ENCODE data around the gene SLC10A7.

The SLC10A7 gene

DNA sequence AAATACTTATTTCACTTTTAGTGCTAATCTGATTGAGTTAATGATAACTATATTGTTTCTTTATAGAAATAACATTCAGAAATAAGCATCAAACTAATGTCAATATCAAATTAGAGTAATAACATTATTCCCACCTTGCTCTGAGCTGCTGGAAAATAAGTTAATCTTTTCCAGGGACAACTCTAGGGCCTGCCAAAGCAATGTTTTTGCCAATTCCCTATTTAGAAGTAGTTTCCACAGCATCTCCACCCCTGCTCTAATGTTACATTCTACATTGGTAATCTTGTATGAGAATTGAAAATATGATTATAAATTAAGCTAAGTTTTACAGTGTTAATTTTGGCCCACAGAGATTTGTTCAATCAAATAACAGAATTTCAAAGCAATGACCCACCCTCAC is 239.1 kb downstream of the SLC10A7 start:
- no peak overlapping the region for H3K4me3 ChIP-seq (ENCODE audit: insufficient read length, low read depth)
- no peak for TF ChIP-seq SUZ12 (IDR thresholded peaks at IDR 0.05; ENCODE audit: extremely low read depth, insufficient read depth, insufficient read length)
- H3K9ac ChIP-seq (ENCODE audit: insufficient read length, low read depth): no peak overlapping the region
- no peaks in the 10 kb centered on the region for H3K9me3 ChIP-seq (ENCODE audit: insufficient read depth, low read length)
- no peaks in the 10 kb centered on the region for H3K4me1 ChIP-seq (ENCODE audit: insufficient read depth, insufficient read length)
- no peaks in the 10 kb centered on the region for H3K27me3 ChIP-seq (ENCODE audit: insufficient read depth, insufficient read length)
- H3K36me3 ChIP-seq (ENCODE audit: insufficient read depth, insufficient read length, low read length): no peaks in the 10 kb centered on the region
- DNase-seq (ENCODE audit: low read depth, low spot score): no peak

DNA sequence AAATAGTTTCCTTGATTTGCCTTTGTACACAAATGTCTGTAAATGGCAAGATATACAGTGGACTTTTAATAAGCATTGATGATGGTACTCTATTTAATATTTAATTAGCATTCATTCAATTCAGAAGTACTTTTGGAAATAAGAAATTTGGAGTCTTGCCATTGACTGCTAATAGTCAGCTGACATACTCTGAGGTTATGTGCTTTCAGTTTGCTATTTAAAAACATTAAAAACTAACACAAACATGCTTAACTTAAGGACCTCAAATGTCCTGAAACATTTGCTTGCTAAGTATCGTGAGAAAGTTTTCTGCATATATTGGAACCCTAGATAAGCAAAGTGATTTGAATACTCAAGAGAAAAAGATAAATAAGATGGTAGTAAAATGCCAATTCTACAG is 242.8 kb downstream of the SLC10A7 start:
- H3K4me1 ChIP-seq (ENCODE audit: insufficient read depth, insufficient read length): no peaks in the 10 kb centered on the region
- TF ChIP-seq SUZ12 (IDR thresholded peaks at IDR 0.05; ENCODE audit: extremely low read depth, insufficient read depth, insufficient read length): no peak
- no peak for TF ChIP-seq ZNF274 (IDR thresholded peaks at IDR 0.05; ENCODE audit: low read depth, low read length)
- TF ChIP-seq YY1 (IDR thresholded peaks at IDR 0.05; ENCODE audit: insufficient read depth, insufficient read length): no peak
- no peaks in the 10 kb centered on the region for H3K9me3 ChIP-seq (ENCODE audit: insufficient read depth, low read length)
- H3K27me3 ChIP-seq (ENCODE audit: insufficient read depth, insufficient read length): no peaks in the 10 kb centered on the region
- H3K9ac ChIP-seq (ENCODE audit: insufficient read length, low read depth): no peak overlapping the region
- no peak for DNase-seq (ENCODE audit: low read depth, low spot score)
- no peaks in the 10 kb centered on the region for H3K36me3 ChIP-seq (ENCODE audit: insufficient read depth, insufficient read length, low read length)
- H3K4me3 ChIP-seq (ENCODE audit: insufficient read length, low read depth): no peak overlapping the region

DNA sequence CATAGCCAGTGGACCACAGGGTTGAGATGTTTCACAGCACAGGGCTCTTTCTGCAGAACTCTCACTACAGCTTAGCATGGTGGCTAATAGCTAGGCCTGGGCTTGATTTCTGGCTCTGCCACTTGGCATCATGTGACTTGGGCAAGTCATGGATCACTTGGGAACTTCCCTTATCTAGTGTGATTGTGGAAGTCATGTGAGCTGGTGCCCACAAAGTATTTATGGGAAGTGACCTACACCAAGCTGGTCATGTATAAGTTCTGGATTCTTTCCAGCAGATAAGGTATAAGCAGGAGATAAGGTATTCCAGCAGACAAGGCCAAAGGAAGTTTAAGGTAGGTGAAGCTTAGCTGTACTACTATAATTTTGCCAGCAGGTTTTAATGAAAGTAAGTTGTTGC is 246.4 kb downstream of the SLC10A7 start:
- DNase-seq (ENCODE audit: low read depth, low spot score): no peak
- H3K36me3 ChIP-seq (ENCODE audit: insufficient read depth, insufficient read length, low read length): no peaks in the 10 kb centered on the region
- H3K4me1 ChIP-seq (ENCODE audit: insufficient read depth, insufficient read length): no peaks in the 10 kb centered on the region
- H3K4me3 ChIP-seq (ENCODE audit: insufficient read length, low read depth): no peak overlapping the region
- TF ChIP-seq ZNF274 (IDR thresholded peaks at IDR 0.05; ENCODE audit: low read depth, low read length) (no peak), SUZ12 (IDR thresholded peaks at IDR 0.05; ENCODE audit: extremely low read depth, insufficient read depth, insufficient read length) (no peak), YY1 (IDR thresholded peaks at IDR 0.05; ENCODE audit: insufficient read depth, insufficient read length) (no peak)
- no peaks in the 10 kb centered on the region for H3K27me3 ChIP-seq (ENCODE audit: insufficient read depth, insufficient read length)
- H3K9me3 ChIP-seq (ENCODE audit: insufficient read depth, low read length): no peaks in the 10 kb centered on the region
- no peak overlapping the region for H3K9ac ChIP-seq (ENCODE audit: insufficient read length, low read depth)

DNA sequence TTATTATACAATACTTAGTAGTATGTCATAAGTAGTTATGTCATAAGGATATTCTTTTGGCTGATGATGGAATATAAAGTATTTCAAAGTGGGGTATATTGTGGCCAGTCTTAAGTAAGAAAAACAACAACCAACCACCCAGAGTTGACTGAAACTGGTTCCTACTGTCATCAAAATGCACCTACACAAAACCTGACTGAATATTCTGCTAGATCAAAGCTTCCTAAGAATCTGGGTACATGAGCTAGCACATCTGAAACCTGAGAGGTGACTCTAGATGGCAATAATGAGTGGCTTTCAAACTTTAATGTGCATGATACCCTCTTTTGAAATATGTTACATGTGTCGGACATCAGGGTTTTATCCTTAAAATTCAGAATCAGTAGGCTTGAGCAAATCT is 247.0 kb downstream of the SLC10A7 start:
- Histone ChIP-seq H3K27me3 (ENCODE audit: insufficient read depth, insufficient read length) (no peaks in the 10 kb centered on the region), H3K9me3 (ENCODE audit: insufficient read depth, low read length) (no peaks in the 10 kb centered on the region)
- TF ChIP-seq SUZ12 (IDR thresholded peaks at IDR 0.05; ENCODE audit: extremely low read depth, insufficient read depth, insufficient read length): no peak
- no peak for TF ChIP-seq ZNF274 (IDR thresholded peaks at IDR 0.05; ENCODE audit: low read depth, low read length)
- TF ChIP-seq YY1 (IDR thresholded peaks at IDR 0.05; ENCODE audit: insufficient read depth, insufficient read length): no peak

DNA sequence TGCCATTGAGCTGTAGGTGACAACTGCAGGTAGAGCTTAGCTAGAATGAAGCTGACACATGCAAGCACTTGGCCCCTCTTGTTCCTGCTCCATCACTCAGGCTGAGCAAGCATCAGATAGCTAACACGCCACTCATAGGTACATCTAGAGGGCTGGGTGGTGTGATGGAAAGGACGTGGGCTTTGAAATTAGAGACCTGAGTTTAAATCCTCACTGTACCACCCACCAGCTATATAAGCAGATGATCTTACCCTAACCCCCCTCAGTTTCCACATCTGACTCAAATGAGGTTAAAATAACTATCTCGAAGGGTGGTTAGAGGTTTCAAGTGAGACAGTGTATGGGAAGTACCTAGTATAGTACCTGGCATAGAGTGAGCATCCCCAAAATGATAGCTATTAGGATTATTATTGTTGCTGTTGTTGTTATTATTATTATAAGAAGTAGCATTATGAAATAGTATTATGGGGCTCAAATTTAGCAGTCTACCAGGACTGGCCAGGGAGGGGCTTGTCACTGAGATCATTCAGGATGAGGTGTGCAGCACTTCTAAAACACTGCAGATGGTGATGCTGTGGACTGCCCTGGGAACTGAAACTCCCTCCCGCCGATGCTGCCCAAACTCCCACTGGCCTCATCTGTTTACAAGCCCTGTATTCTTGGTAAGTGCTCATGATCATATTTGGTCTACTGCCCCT is 248.4 kb downstream of the SLC10A7 start:
- Histone ChIP-seq H3K4me3 (ENCODE audit: insufficient read length, low read depth) (no peak overlapping the region), H3K36me3 (ENCODE audit: insufficient read depth, insufficient read length, low read length) (no peaks in the 10 kb centered on the region), H3K9ac (ENCODE audit: insufficient read length, low read depth) (no peak overlapping the region), H3K9me3 (ENCODE audit: insufficient read depth, low read length) (no peaks in the 10 kb centered on the region), H3K4me1 (ENCODE audit: insufficient read depth, insufficient read length) (no peaks in the 10 kb centered on the region), H3K27me3 (ENCODE audit: insufficient read depth, insufficient read length) (no peaks in the 10 kb centered on the region)
- no peak for DNase-seq (ENCODE audit: low read depth, low spot score)
- no peak for TF ChIP-seq YY1 (IDR thresholded peaks at IDR 0.05; ENCODE audit: insufficient read depth, insufficient read length)
- TF ChIP-seq SUZ12 (IDR thresholded peaks at IDR 0.05; ENCODE audit: extremely low read depth, insufficient read depth, insufficient read length): no peak
- TF ChIP-seq ZNF274 (IDR thresholded peaks at IDR 0.05; ENCODE audit: low read depth, low read length): no peak

More for the DNA sequence above, 247.0 kb downstream of the SLC10A7 start:
- H3K9ac ChIP-seq (ENCODE audit: insufficient read length, low read depth): no peak overlapping the region
- H3K36me3 ChIP-seq (ENCODE audit: insufficient read depth, insufficient read length, low read length): no peaks in the 10 kb centered on the region
- no peak overlapping the region for H3K4me3 ChIP-seq (ENCODE audit: insufficient read length, low read depth)
- DNase-seq (ENCODE audit: low read depth, low spot score): no peak
- H3K4me1 ChIP-seq (ENCODE audit: insufficient read depth, insufficient read length): no peaks in the 10 kb centered on the region

DNA sequence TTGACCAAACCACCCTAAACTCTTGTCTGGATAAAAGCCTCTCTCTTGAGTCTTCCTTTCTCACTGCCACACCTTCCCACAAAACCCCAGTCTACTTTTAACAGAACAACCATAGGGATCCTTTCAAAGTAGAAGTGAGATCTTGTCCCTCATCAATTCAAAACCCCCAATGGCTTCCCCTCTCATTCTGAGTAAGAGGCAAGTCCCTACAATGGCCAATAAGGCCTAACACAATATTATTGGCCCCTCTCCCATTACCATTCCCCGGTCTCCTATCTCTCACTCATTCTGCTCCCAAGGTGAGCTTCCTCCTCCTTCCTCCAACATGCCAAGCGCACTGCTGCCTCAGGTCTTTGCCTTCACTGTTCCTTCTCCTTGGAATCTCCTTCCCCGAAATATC is 250.3 kb downstream of the SLC10A7 start:
- H3K36me3 ChIP-seq (ENCODE audit: insufficient read depth, insufficient read length, low read length): no peaks in the 10 kb centered on the region

DNA sequence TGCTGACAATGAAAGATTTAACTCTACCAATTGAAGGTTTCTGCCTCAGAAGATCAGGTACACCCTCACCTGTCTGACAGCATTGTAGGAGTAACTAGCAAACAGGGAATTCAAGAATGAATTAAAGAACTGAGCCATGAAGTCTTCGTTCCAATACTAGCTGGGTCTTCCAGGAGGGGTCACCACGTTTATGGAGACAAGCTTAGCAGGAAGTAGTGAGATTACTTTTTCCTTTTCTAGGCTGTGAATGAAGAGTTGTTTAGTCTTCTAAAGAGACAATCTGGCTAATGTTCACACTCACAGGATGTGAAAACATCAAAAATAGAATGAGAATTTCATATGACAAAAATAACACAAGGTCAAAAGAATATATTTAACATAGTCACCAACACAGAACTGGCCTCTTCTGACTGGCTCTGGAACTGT is 252.5 kb downstream of the SLC10A7 start:
- no peak for TF ChIP-seq SUZ12 (IDR thresholded peaks at IDR 0.05; ENCODE audit: extremely low read depth, insufficient read depth, insufficient read length)
- TF ChIP-seq ZNF274 (IDR thresholded peaks at IDR 0.05; ENCODE audit: low read depth, low read length): no peak
- no peak for TF ChIP-seq YY1 (IDR thresholded peaks at IDR 0.05; ENCODE audit: insufficient read depth, insufficient read length)
- Histone ChIP-seq H3K36me3 (ENCODE audit: insufficient read depth, insufficient read length, low read length) (no peaks in the 10 kb centered on the region), H3K4me3 (ENCODE audit: insufficient read length, low read depth) (no peak overlapping the region), H3K4me1 (ENCODE audit: insufficient read depth, insufficient read length) (no peaks in the 10 kb centered on the region), H3K9me3 (ENCODE audit: insufficient read depth, low read length) (no peaks in the 10 kb centered on the region), H3K9ac (ENCODE audit: insufficient read length, low read depth) (no peak overlapping the region), H3K27me3 (ENCODE audit: insufficient read depth, insufficient read length) (no peaks in the 10 kb centered on the region)
- no peak for DNase-seq (ENCODE audit: low read depth, low spot score)

More for the DNA sequence above, 250.3 kb downstream of the SLC10A7 start:
- no peak overlapping the region for H3K9ac ChIP-seq (ENCODE audit: insufficient read length, low read depth)
- no peak for TF ChIP-seq ZNF274 (IDR thresholded peaks at IDR 0.05; ENCODE audit: low read depth, low read length)
- no peak for TF ChIP-seq YY1 (IDR thresholded peaks at IDR 0.05; ENCODE audit: insufficient read depth, insufficient read length)
- no peak for TF ChIP-seq SUZ12 (IDR thresholded peaks at IDR 0.05; ENCODE audit: extremely low read depth, insufficient read depth, insufficient read length)
- no peaks in the 10 kb centered on the region for H3K4me1 ChIP-seq (ENCODE audit: insufficient read depth, insufficient read length)
- H3K27me3 ChIP-seq (ENCODE audit: insufficient read depth, insufficient read length): no peaks in the 10 kb centered on the region
- H3K4me3 ChIP-seq (ENCODE audit: insufficient read length, low read depth): no peak overlapping the region
- H3K9me3 ChIP-seq (ENCODE audit: insufficient read depth, low read length): no peaks in the 10 kb centered on the region
- no peak for DNase-seq (ENCODE audit: low read depth, low spot score)
